Neural progenitor cell (in vitro differentiated cells): ENCODE results near the gene SLC2A4. TPM values are rescaled to one million over a fixed set of nuclear protein-coding genes. Genes with fewer than 3 reads are reported as not detected.

Experiments used
- DNase-seq: peaks from one replicate; pipeline ENCODE4 v3.0.0-alpha.2; 2016; ENCODE audit warnings: low spot score
- H2AFZ ChIP-seq: fragments of 200-600 bp; sonication (generic); replicated peaks from 2 replicates; pipeline ENCODE4 v1.6.1; 2016; ENCODE audit warnings: antibody characterized with exemption
- H3F3A ChIP-seq: fragments of 200-600 bp; sonication (generic); 2 replicates; pipeline ENCODE4 v1.6.1; 2016; ENCODE audit warnings: antibody characterized with exemption, low read depth
- H3K27ac ChIP-seq: fragments of 200-600 bp; sonication (generic); 2 replicates; pipeline ENCODE4 v1.5.1; 2016; ENCODE audit warnings: mild to moderate bottlenecking
- H3K27me3 ChIP-seq: fragments of 200-600 bp; sonication (generic); 2 replicates; pipeline ENCODE4 v1.6.1; 2016; ENCODE audit warnings: mild to moderate bottlenecking, moderate library complexity
- H3K36me3 ChIP-seq: fragments of 200-600 bp; sonication (generic); 2 replicates; pipeline ENCODE4 v1.5.1; 2016
- H3K4me1 ChIP-seq: fragments of 200-600 bp; sonication (generic); 2 replicates; pipeline ENCODE4 v1.6.1; 2016; ENCODE audit warnings: mixed run types
- H3K4me2 ChIP-seq: fragments of 200-600 bp; sonication (generic); 2 replicates; pipeline ENCODE4 v1.6.1; 2016
- H3K4me3 ChIP-seq: fragments of 200-600 bp; sonication (generic); 2 replicates; pipeline ENCODE4 v1.5.1; 2016
- H3K79me2 ChIP-seq: fragments of 200-600 bp; sonication (generic); 2 replicates; pipeline ENCODE4 v1.6.1; 2016; ENCODE audit warnings: low read depth
- H3K9ac ChIP-seq: fragments of 200-600 bp; sonication (generic); 2 replicates; pipeline ENCODE4 v1.6.1; 2016
- H3K9me3 ChIP-seq: fragments of 200-600 bp; sonication (generic); 2 replicates; pipeline ENCODE4 v1.5.1; 2016; ENCODE audit warnings: low read depth
- H4K20me1 ChIP-seq: fragments of 200-600 bp; sonication (generic); 2 replicates; pipeline ENCODE4 v1.6.1; 2016; ENCODE audit warnings: low read depth
- H3K27ac Mint-ChIP-seq: 3 replicates; pipeline ENCODE4 v1.8.0; 2021; ENCODE audit warnings: mixed read lengths
- H3K27me3 Mint-ChIP-seq: 2 replicates; pipeline ENCODE4 v1.8.0; 2022; ENCODE audit warnings: low read depth, mild to moderate bottlenecking, inconsistent platforms, moderate library complexity, mixed read lengths; ENCODE audit not compliant: insufficient read depth
- H3K36me3 Mint-ChIP-seq: 3 replicates; pipeline ENCODE4 v1.8.0; 2021; ENCODE audit warnings: mixed read lengths
- H3K4me1 Mint-ChIP-seq: 3 replicates; pipeline ENCODE4 v1.8.0; 2021; ENCODE audit warnings: mixed read lengths
- H3K4me3 Mint-ChIP-seq: 3 replicates; pipeline ENCODE4 v1.8.0; 2021; ENCODE audit warnings: mild to moderate bottlenecking, moderate library complexity, mixed read lengths
- H3K9me3 Mint-ChIP-seq: 3 replicates; pipeline ENCODE4 v1.8.0; 2020; ENCODE audit warnings: mixed read lengths
- EZH2 ChIP-seq: fragments of 200-600 bp; sonication (generic); IDR thresholded peaks from 2 replicates; pipeline ENCODE4 v1.6.1; 2017; ENCODE audit warnings: antibody characterized with exemption, mild to moderate bottlenecking, moderate library complexity
- EZH2phosphoT487 ChIP-seq: fragments of 200-600 bp; sonication (generic); IDR thresholded peaks from 2 replicates; pipeline ENCODE4 v1.6.1; 2017; ENCODE audit warnings: antibody characterized with exemption
- total RNA-seq: library from RNA; depleted of rRNA; stranded (reverse); fragments of >200 nt; gene quantifications from 2 replicates; pipeline ENCODE4 v1.2.3, GENCODE V29; 2015; ENCODE audit warnings: low replicate concordance
- TF ChIP-seq, protein P1 (sequence below): fragments of 200-600 bp; sonication (generic); IDR thresholded peaks from 2 replicates; pipeline ENCODE4 v1.5.1; 2017; ENCODE audit warnings: antibody characterized with exemption, mild to moderate bottlenecking

SLC2A4 gene
- total RNA-seq, 1 donor from 2014 or later, result 1.7 TPM

- Mint-ChIP-seq H3K4me3 (peak overlapping the region; percentile 78), H3K4me1 (peaks cover 47% of the 10 kb centered on the region), H3K27ac (no peak overlapping the region), H3K9me3 (no peaks in the 10 kb centered on the region), H3K27me3 (peaks cover 13% of the 10 kb centered on the region), H3K36me3 (peaks cover 30% of the 10 kb centered on the region)
- Histone ChIP-seq H3K9me3 (no peaks in the 10 kb centered on the region), H3K4me1 (peaks cover 12% of the 10 kb centered on the region), H3K79me2 (peaks cover 63% of the 10 kb centered on the region), H3K4me2 (no peak overlapping the region), H3K36me3 (peaks cover 4% of the 10 kb centered on the region), H4K20me1 (peaks cover 65% of the 10 kb centered on the region), H2AFZ (no peak overlapping the region), H3K9ac (no peak overlapping the region), H3F3A (peaks cover 83% of the 10 kb centered on the region), H3K27ac (no peak overlapping the region), H3K27me3 (no peaks in the 10 kb centered on the region), H3K4me3 (no peak overlapping the region)
- no peak for DNase-seq
- TF ChIP-seq EZH2 (no peak), EZH2phosphoT487 (no peak)
- TF ChIP-seq, protein P1, sequence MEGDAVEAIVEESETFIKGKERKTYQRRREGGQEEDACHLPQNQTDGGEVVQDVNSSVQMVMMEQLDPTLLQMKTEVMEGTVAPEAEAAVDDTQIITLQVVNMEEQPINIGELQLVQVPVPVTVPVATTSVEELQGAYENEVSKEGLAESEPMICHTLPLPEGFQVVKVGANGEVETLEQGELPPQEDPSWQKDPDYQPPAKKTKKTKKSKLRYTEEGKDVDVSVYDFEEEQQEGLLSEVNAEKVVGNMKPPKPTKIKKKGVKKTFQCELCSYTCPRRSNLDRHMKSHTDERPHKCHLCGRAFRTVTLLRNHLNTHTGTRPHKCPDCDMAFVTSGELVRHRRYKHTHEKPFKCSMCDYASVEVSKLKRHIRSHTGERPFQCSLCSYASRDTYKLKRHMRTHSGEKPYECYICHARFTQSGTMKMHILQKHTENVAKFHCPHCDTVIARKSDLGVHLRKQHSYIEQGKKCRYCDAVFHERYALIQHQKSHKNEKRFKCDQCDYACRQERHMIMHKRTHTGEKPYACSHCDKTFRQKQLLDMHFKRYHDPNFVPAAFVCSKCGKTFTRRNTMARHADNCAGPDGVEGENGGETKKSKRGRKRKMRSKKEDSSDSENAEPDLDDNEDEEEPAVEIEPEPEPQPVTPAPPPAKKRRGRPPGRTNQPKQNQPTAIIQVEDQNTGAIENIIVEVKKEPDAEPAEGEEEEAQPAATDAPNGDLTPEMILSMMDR, result no peak
Measured at GRCh38 chr17:7311110-7311705, 29.7 kb downstream of the SLC2A4 start.

- peaks cover 61% of the 10 kb centered on the region for H3K79me2 ChIP-seq
- TF ChIP-seq, protein P1, result no peak
- TF ChIP-seq EZH2phosphoT487 (no peak), EZH2 (no peak)
- peaks cover 65% of the 10 kb centered on the region for H4K20me1 ChIP-seq
- peaks cover 33% of the 10 kb centered on the region for H3K36me3 Mint-ChIP-seq
- H3K4me1 Mint-ChIP-seq, result peaks cover 46% of the 10 kb centered on the region
- H3K9me3 Mint-ChIP-seq, result no peaks in the 10 kb centered on the region
- H3K36me3 ChIP-seq, result peaks cover 4% of the 10 kb centered on the region
- H3K27ac Mint-ChIP-seq, result no peak overlapping the region
- peaks cover 83% of the 10 kb centered on the region for H3F3A ChIP-seq
- H3K27me3 Mint-ChIP-seq, result peaks cover 10% of the 10 kb centered on the region
- no peak overlapping the region for H3K4me3 ChIP-seq
- H3K9me3 ChIP-seq, result no peaks in the 10 kb centered on the region
- H3K4me3 Mint-ChIP-seq, result peak overlapping the region; percentile 89
- no peaks in the 10 kb centered on the region for H3K27me3 ChIP-seq
- H3K27ac ChIP-seq, result no peak overlapping the region
- H3K4me2 ChIP-seq, result no peak overlapping the region
- no peak for DNase-seq
- no peak overlapping the region for H3K9ac ChIP-seq
- H2AFZ ChIP-seq, result no peak overlapping the region
- H3K4me1 ChIP-seq, result peaks cover 12% of the 10 kb centered on the region
Measured at GRCh38 chr17:7312432-7313087, 31.0 kb downstream of the SLC2A4 start.

DNA sequence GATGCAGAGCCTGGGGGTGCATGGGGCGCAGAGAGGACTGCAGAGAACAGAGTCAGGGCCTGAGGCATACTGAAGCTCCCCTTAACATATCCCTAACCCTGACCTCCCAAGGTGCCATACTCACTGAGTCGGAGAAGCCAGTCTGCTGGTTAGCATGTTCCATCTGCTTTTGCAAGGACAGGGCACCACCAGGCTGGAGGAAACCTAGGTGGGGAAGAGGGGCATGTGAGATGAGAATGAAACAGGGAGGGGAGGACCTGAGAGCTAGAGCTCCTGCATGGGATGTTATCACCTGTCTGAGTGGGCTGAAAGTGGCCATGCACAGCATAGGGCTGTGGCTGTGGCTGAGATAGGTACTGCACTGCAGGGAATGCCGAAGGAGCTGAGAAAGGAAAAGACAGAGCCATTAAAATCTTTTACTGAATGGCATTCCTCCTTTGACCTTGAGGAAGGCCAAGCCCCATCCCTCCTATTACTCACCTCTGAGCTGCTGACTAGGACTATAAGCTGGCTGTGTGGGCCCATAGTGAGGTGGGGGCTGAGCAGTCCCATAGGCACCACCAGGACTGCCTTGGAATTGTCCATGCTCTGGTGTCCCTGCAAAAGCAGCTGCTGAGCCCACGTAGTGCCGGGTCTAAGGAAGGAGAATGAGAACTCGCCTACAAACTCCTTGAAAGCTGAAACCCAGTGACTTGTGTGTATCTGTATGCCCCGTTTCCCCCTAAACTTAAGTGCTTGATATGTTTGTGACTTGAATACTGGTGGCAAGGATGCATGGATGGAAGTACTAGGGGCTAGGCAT is 31.8 kb downstream of the SLC2A4 start:
- no peak overlapping the region for H3K9ac ChIP-seq
- no peak overlapping the region for H3K27ac Mint-ChIP-seq
- peaks cover 54% of the 10 kb centered on the region for H3K79me2 ChIP-seq
- peak overlapping the region; percentile 89 for H3K4me3 Mint-ChIP-seq
- DNase-seq, result no peak
- no peak overlapping the region for H3K27ac ChIP-seq
- H3F3A ChIP-seq, result peaks cover 79% of the 10 kb centered on the region
- peaks cover 12% of the 10 kb centered on the region for H3K4me1 ChIP-seq
- H3K9me3 ChIP-seq, result no peaks in the 10 kb centered on the region
- peaks cover 59% of the 10 kb centered on the region for H4K20me1 ChIP-seq
- H3K36me3 Mint-ChIP-seq, result peaks cover 33% of the 10 kb centered on the region
- H3K4me3 ChIP-seq, result no peak overlapping the region
- H3K9me3 Mint-ChIP-seq, result no peaks in the 10 kb centered on the region
- H3K4me2 ChIP-seq, result no peak overlapping the region
- no peaks in the 10 kb centered on the region for H3K27me3 ChIP-seq
- peaks cover 46% of the 10 kb centered on the region for H3K4me1 Mint-ChIP-seq
- no peak overlapping the region for H2AFZ ChIP-seq
- H3K36me3 ChIP-seq, result peaks cover 4% of the 10 kb centered on the region
- TF ChIP-seq, protein P1, result no peak
- TF ChIP-seq EZH2phosphoT487, result no peak
- no peak for TF ChIP-seq EZH2
- H3K27me3 Mint-ChIP-seq, result peaks cover 12% of the 10 kb centered on the region
